Sigmoid colon (tissue), 7 donors: ENCODE data around the gene CNPY3. TPM values are rescaled to one million over a fixed set of nuclear protein-coding genes. Genes with fewer than 3 reads are reported as not detected.
A peak's percentile ranks its signal among the peaks of the same experiment; 100 is the strongest.
"Not testable (repeated sequence)": the region's sequence is repeated elsewhere in the genome, so short reads cannot be mapped to it uniquely, and the experiment has no call there.

Experiments used
- DNase-seq: peaks from one replicate; pipeline ENCODE4 v3.0.0-alpha.2; 2019
- H3K27ac ChIP-seq, 4 donors: fragments of 200-600 bp; sonication (generic); one replicate each; pipeline ENCODE4 v1.5.1; 2016 to 2019; ENCODE audit warnings: mild to moderate bottlenecking in 1 of 4
- H3K27me3 ChIP-seq, 3 donors: fragments of 200-600 bp; sonication (generic); one replicate each; pipeline ENCODE4 v1.5.1; 2019; ENCODE audit warnings: mild to moderate bottlenecking in 1 of 3
- H3K36me3 ChIP-seq, 4 donors: fragments of 200-600 bp; sonication (generic); one replicate each; pipeline ENCODE4 v1.5.1; 2016 to 2019
- H3K4me1 ChIP-seq, 4 donors: fragments of 200-600 bp; sonication (generic); one replicate each; pipeline ENCODE4 v1.5.1; 2017 to 2019
- H3K4me3 ChIP-seq, 4 donors: fragments of 200-600 bp; sonication (generic); one replicate each; pipeline ENCODE4 v1.5.1; 2017 to 2019; ENCODE audit warnings: mild to moderate bottlenecking in 2 of 4, moderate library complexity in 1 of 4
- H3K9me3 ChIP-seq, 4 donors: fragments of 200-600 bp in 3 of 4; sonication (generic) in 3 of 4; one replicate each; pipeline versions ENCODE4 v1.5.1 to v1.6.1; 2013 to 2019
- EP300 ChIP-seq, 4 donors: sonication (generic); formaldehyde crosslinking; IDR thresholded peaks; one replicate each; pipeline ENCODE4 v1.6.1; 2017; ENCODE audit warnings: antibody characterized with exemption in 4 of 4
- POLR2A ChIP-seq, 2 donors: fragments of 450-650 bp; IDR thresholded peaks; one replicate each; pipeline ENCODE4 v1.6.1; 2016; ENCODE audit warnings: antibody characterized with exemption in 2 of 2, mild to moderate bottlenecking in 2 of 2, moderate library complexity in 2 of 2
- POLR2AphosphoS5 ChIP-seq, 4 donors: sonication (generic); formaldehyde crosslinking; IDR thresholded peaks; one replicate each; pipeline ENCODE4 v1.6.1; 2017; ENCODE audit warnings: antibody characterized with exemption in 4 of 4
- WGBS, 2 donors: extraction: QIAGEN DNeasy Blood & Tissue Kit; methylation state at CpG; one replicate each; pipeline ENCODE4 v1.1.7; 2013; 5-methylcytosine and 5-hydroxymethylcytosine counted together
- intact Hi-C: fragments of 100-400 bp; cut with DNase I; formaldehyde crosslinking; loops from one replicate; pipeline ENCODE4 v1.15.1; 2023
- polyA plus RNA-seq, 3 donors: library from polyadenylated mRNA; stranded (reverse); fragments of 200-250 nt; gene quantifications; one replicate each; pipeline ENCODE4 v1.2.3, GENCODE V29; 2013
- total RNA-seq, 4 donors: library from RNA; depleted of rRNA; stranded (reverse); fragments of >200 nt; gene quantifications; one replicate each; pipeline ENCODE4 v1.1.0, GENCODE V29; 2016
- TF ChIP-seq, protein P1 (sequence below), 4 experiments: fragments of 450-650 bp in 3 of 4; fragments of 200-600 bp in 1 of 4; IDR thresholded peaks; one replicate each; pipeline ENCODE4 v1.5.1; 2016 to 2019; ENCODE audit warnings: antibody characterized with exemption in 4 of 4, mild to moderate bottlenecking in 3 of 4, moderate library complexity in 2 of 4
- donor health status: healthy with polysubstance abuse.
- donor health status: Bipolar disorder and iron deficiency.
- donor health status: healthy.

Gene CNPY3
- total and polyA plus RNA-seq, 7 donors = 11.8 to 37.5 (median 23.4) TPM

DNA sequence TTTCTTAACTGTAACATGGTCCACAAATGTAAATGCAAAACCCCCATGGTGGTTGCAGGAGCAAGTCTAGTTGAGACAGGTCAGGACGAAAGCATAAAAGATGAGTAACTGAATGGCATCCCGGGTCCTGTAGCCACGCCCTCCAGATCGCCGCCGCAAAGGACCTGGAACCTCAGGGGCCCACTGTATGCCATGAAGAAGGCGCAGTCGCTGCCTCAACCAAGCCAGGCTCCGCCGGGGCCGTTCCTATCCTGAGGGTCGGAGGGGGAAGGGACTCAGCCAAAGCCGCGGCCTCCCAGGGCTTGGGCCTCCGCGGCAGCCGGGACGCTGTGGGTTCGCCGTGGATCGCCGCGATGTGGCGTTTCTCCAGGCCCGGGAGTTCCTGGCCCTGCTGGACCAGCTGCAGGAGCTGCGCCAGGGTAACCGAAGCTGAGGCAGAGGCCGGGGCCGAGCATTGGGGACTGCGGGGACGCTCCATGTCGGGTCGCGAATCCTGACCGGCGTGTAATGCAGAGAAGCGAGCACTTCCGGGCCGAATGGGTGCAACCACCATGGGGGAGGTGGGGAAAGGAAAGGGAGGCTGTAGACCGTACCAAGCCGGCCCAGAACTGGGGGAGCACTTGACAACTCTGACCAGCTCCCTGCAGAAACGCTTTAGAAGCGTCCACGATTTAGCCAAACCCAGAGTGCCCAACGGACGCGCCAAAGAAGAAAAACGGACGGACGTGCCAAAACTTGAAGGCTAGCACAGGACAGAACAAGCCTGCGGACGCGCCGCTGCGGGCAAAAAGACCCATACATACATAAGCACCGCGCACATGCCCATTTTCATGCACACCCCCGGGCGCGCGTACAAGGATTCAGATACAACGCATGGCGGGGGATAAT lies 38.7 kb upstream of the CNPY3 start:
- WGBS, 2 donors = 0 to 1% methylated on average over 63 of the region's 63 CpGs
- H3K4me1 ChIP-seq = peaks cover 0 to 15% (median 9%) of the 10 kb centered on the region in 4 donors
- no peak for TF ChIP-seq EP300 (IDR thresholded peaks at IDR 0.05)
- peak; percentile 71 to 92 (median 88) for TF ChIP-seq POLR2AphosphoS5 (IDR thresholded peaks at IDR 0.05)
- TF ChIP-seq, protein P1, sequence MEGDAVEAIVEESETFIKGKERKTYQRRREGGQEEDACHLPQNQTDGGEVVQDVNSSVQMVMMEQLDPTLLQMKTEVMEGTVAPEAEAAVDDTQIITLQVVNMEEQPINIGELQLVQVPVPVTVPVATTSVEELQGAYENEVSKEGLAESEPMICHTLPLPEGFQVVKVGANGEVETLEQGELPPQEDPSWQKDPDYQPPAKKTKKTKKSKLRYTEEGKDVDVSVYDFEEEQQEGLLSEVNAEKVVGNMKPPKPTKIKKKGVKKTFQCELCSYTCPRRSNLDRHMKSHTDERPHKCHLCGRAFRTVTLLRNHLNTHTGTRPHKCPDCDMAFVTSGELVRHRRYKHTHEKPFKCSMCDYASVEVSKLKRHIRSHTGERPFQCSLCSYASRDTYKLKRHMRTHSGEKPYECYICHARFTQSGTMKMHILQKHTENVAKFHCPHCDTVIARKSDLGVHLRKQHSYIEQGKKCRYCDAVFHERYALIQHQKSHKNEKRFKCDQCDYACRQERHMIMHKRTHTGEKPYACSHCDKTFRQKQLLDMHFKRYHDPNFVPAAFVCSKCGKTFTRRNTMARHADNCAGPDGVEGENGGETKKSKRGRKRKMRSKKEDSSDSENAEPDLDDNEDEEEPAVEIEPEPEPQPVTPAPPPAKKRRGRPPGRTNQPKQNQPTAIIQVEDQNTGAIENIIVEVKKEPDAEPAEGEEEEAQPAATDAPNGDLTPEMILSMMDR (IDR thresholded peaks at IDR 0.05) = no peak
- peak; percentile 57 to 59 for TF ChIP-seq POLR2A (IDR thresholded peaks at IDR 0.05)
- intact Hi-C loops = no loop called here
- DNase-seq = peak; percentile 96
- H3K27ac ChIP-seq = peak overlapping the region; percentile 84 to 97 (median 93)
- no peaks in the 10 kb centered on the region for H3K27me3 ChIP-seq
- H3K9me3 ChIP-seq = no peaks in the 10 kb centered on the region
- peaks cover 6 to 30% (median 9%) of the 10 kb centered on the region in 4 donors for H3K36me3 ChIP-seq
- H3K4me3 ChIP-seq = peak overlapping the region; percentile 56 to 97 (median 82)

DNA sequence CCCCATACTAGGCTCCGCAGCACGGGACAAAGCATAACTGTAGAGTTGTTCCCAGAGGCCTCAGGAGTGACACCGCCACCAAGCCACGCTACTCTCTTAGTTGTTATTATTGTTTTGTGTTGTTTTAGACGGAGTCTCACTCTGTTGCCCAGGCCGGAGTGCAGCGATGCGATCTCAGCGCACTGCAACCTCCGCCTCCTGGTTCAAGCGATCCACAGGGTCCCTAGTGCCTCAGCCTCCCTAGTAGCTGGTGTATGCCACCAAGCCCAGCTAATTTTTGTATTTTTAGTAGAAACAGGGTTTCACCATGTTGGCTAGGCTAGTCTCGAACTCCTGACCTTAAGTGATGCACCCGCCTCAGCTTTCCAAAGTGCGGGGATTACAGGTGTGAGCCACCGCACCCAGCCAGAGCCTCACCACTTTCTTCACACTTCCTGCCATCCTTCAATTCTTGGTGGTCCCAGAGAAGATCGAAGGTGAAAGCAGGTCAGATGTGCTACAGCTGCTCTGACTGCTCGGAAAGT lies 38.0 kb upstream of the CNPY3 start:
- peak overlapping the region; percentile 56 to 97 (median 82) for H3K4me3 ChIP-seq
- no peak for DNase-seq
- H3K27ac ChIP-seq = peak overlapping the region; percentile 84 to 97 (median 93)
- H3K36me3 ChIP-seq = peaks cover 0 to 23% (median 2%) of the 10 kb centered on the region in 4 donors
- peaks cover 0 to 15% (median 9%) of the 10 kb centered on the region in 4 donors for H3K4me1 ChIP-seq
- H3K9me3 ChIP-seq = no peaks in the 10 kb centered on the region
- WGBS, 2 donors = 21 to 46% methylated on average over 17 of the region's 17 CpGs
- no peak for TF ChIP-seq POLR2AphosphoS5 (IDR thresholded peaks at IDR 0.05)
- TF ChIP-seq EP300 (IDR thresholded peaks at IDR 0.05) = no peak
- TF ChIP-seq, protein P1 (IDR thresholded peaks at IDR 0.05) = no peak
- no peak for TF ChIP-seq POLR2A (IDR thresholded peaks at IDR 0.05)
- H3K27me3 ChIP-seq = no peaks in the 10 kb centered on the region
- intact Hi-C loops = no loop called here

- 60% methylated on average over 19 of the region's 19 CpGs for WGBS, 2 donors
- H3K27me3 ChIP-seq, DNase-seq, H3K36me3 ChIP-seq, intact Hi-C loops, H3K9me3 ChIP-seq, H3K27ac ChIP-seq, H3K4me3 ChIP-seq: not testable (repeated sequence)
- H3K4me1 ChIP-seq = peaks cover 0 to 15% (median 9%) of the 10 kb centered on the region in 4 donors
These were observed 35.0 kb upstream of the CNPY3 start for GRCh38 chr6:42894041-42894828.

GRCh38 chr6:42896178-42896719 lies 33.0 kb upstream of the CNPY3 start:
- intact Hi-C loops = no loop called here
- WGBS, 2 donors = 79 to 81% methylated on average over 10 of the region's 10 CpGs
- Histone ChIP-seq H3K36me3 (no peaks in the 10 kb centered on the region), H3K27ac (no peak overlapping the region), H3K4me1 (peaks cover 0 to 5% (median 2%) of the 10 kb centered on the region in 4 donors), H3K4me3 (no peak overlapping the region), H3K9me3 (no peaks in the 10 kb centered on the region), H3K27me3 (no peaks in the 10 kb centered on the region)
- no peak for TF ChIP-seq POLR2AphosphoS5 (IDR thresholded peaks at IDR 0.05)
- TF ChIP-seq EP300 (IDR thresholded peaks at IDR 0.05) = no peak
- no peak for TF ChIP-seq POLR2A (IDR thresholded peaks at IDR 0.05)
- TF ChIP-seq, protein P1 (IDR thresholded peaks at IDR 0.05) = no peak
- DNase-seq = no peak
